Natural killer cell (primary cell): Measurements from ENCODE around the gene AS3MT. TPM values are rescaled to one million over a fixed set of nuclear protein-coding genes. Genes with fewer than 3 reads are reported as not detected.

Source experiments
- ATAC-seq, 3 donors: fragments of 150-1000 bp in 2 of 3; fragments of 200-7000 bp in 1 of 3; cut with Tn5 transposase; 1 replicate in 1 of 3; 2 replicates in 2 of 3; pipeline ENCODE4 v1.10.0; 2021; ENCODE audit warnings: mild to moderate bottlenecking in 2 of 3, moderate library complexity in 2 of 3
- DNase-seq, 2 donors: peaks; one replicate each; pipeline versions ENCODE4 v3.0.0 to v3.0.0-alpha.2; 2013 to 2021; ENCODE audit warnings: mixed read lengths in 1 of 2
- H3K27ac ChIP-seq: one replicate; pipeline ENCODE4 v1.5.1; 2013; ENCODE audit warnings: mild to moderate bottlenecking, low read length
- H3K27me3 ChIP-seq: one replicate; pipeline ENCODE4 v1.6.1; 2013; ENCODE audit warnings: low read length; ENCODE audit not compliant: control insufficient read depth, insufficient read depth
- H3K36me3 ChIP-seq: one replicate; pipeline ENCODE4 v1.6.1; 2013; ENCODE audit warnings: low read length; ENCODE audit not compliant: control insufficient read depth, insufficient read depth
- H3K4me1 ChIP-seq: one replicate; pipeline ENCODE4 v1.6.1; 2013; ENCODE audit warnings: low read length; ENCODE audit not compliant: control insufficient read depth, insufficient read depth
- H3K4me3 ChIP-seq: one replicate; pipeline ENCODE4 v1.5.1; 2013; ENCODE audit warnings: low read length
- H3K9me3 ChIP-seq: one replicate; pipeline ENCODE4 v1.6.1; 2013; ENCODE audit warnings: low read length; ENCODE audit not compliant: control insufficient read depth, insufficient read depth
- H3K27ac Mint-ChIP-seq, 2 donors: one replicate each; pipeline ENCODE4 v1.8.0; 2022; ENCODE audit warnings: mild to moderate bottlenecking in 2 of 2, mixed read lengths in 2 of 2, moderate library complexity in 1 of 2
- H3K27me3 Mint-ChIP-seq, 2 donors: one replicate each; pipeline ENCODE4 v1.8.0; 2022; ENCODE audit warnings: low read depth in 2 of 2, mixed read lengths in 2 of 2
- H3K36me3 Mint-ChIP-seq: one replicate; pipeline ENCODE4 v1.8.0; 2022; ENCODE audit warnings: mixed read lengths
- H3K4me1 Mint-ChIP-seq, 2 donors: one replicate each; pipeline ENCODE4 v1.8.0; 2022; ENCODE audit warnings: mixed read lengths in 2 of 2
- H3K4me3 Mint-ChIP-seq: one replicate; pipeline ENCODE4 v1.8.0; 2022; ENCODE audit warnings: mild to moderate bottlenecking, moderate library complexity, mixed read lengths
- H3K9me3 Mint-ChIP-seq, 2 donors: one replicate each; pipeline ENCODE4 v1.8.0; 2022; ENCODE audit warnings: mixed read lengths in 2 of 2
- CTCF ChIP-seq: fragments of 200-600 bp; IDR thresholded peaks from one replicate; pipeline ENCODE4 v1.8.0; 2022; ENCODE audit warnings: antibody characterized with exemption
- WGBS: methylation state at CpG from one replicate; pipeline ENCODE4 v1.1.7; 2013; ENCODE audit warnings: missing lambda C conversion rate; ENCODE audit not compliant: insufficient coverage; 5-methylcytosine and 5-hydroxymethylcytosine counted together
- intact Hi-C: fragments of 100-400 bp; cut with micrococcal nuclease; formaldehyde crosslinking; loops from one replicate; pipeline ENCODE4 v1.14.2; 2022
- total RNA-seq, 4 donors: library from RNA; stranded (reverse); fragments of 120-200 nt in 1 of 4; gene quantifications; one replicate each; pipeline versions ENCODE4 v1.2.3 to v1.2.4, GENCODE V29; 2013 to 2022

Gene AS3MT
- total RNA-seq, 3 donors from 2014 or later (not counting 1 experiment from before 2014, with no cell fraction given): 0.48 to 0.75 TPM; not detected in 1

GRCh38 chr10:102948176-102948575, 78.9 kb downstream of the AS3MT start:
- intact Hi-C loops: no loop called here
- H3K27ac Mint-ChIP-seq: no peak overlapping the region
- no peak overlapping the region for H3K27ac ChIP-seq

DNA sequence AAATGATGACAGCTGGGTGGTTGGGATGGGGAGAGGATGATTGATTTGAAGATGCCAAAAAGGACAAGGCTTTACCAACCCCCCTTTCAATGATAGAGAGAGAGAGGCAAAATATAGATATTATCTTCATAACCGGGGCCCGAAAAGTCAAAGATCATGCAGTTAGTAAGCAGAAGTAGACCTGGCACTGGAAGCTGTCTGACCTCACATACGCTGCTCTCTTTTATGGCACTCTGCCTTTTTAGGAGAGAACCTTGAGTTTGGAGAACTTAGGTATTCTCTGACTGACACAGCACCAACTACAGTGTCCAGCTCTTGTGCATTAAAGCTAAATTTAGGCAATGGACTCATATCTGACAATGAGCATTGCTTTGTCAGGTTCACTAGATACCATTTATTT, 79.5 kb downstream of the AS3MT start:
- no peak for DNase-seq
- intact Hi-C loops: no loop called here
- no peak overlapping the region for H3K4me3 Mint-ChIP-seq
- peaks cover 0 to 13% of the 10 kb centered on the region in 2 donors for H3K4me1 Mint-ChIP-seq
- TF ChIP-seq CTCF: no peak
- Histone ChIP-seq H3K36me3 (no peaks in the 10 kb centered on the region), H3K4me3 (no peak overlapping the region), H3K27me3 (no peaks in the 10 kb centered on the region), H3K27ac (no peak overlapping the region), H3K4me1 (no peaks in the 10 kb centered on the region), H3K9me3 (no peaks in the 10 kb centered on the region)
- ATAC-seq: no peak
- whole genome bisulfite sequencing: 90% methylated on average over 3 of the region's 3 CpGs
- H3K27me3 Mint-ChIP-seq: no peaks in the 10 kb centered on the region
- H3K27ac Mint-ChIP-seq: no peak overlapping the region
- H3K36me3 Mint-ChIP-seq: no peaks in the 10 kb centered on the region
- no peaks in the 10 kb centered on the region for H3K9me3 Mint-ChIP-seq

More at GRCh38 chr10:102948176-102948575, 78.9 kb downstream of the AS3MT start:
- DNase-seq (no peak), ATAC-seq (no peak)
- WGBS: 85% methylated on average over 4 of the region's 4 CpGs
- H3K27me3 Mint-ChIP-seq: no peaks in the 10 kb centered on the region
- Histone ChIP-seq H3K9me3 (no peaks in the 10 kb centered on the region), H3K27me3 (no peaks in the 10 kb centered on the region), H3K36me3 (no peaks in the 10 kb centered on the region), H3K4me1 (no peaks in the 10 kb centered on the region), H3K4me3 (no peak overlapping the region)
- no peaks in the 10 kb centered on the region for H3K9me3 Mint-ChIP-seq
- no peaks in the 10 kb centered on the region for H3K36me3 Mint-ChIP-seq
- H3K4me1 Mint-ChIP-seq: peaks cover 0 to 13% of the 10 kb centered on the region in 2 donors
- H3K4me3 Mint-ChIP-seq: no peak overlapping the region
- TF ChIP-seq CTCF: no peak

DNA sequence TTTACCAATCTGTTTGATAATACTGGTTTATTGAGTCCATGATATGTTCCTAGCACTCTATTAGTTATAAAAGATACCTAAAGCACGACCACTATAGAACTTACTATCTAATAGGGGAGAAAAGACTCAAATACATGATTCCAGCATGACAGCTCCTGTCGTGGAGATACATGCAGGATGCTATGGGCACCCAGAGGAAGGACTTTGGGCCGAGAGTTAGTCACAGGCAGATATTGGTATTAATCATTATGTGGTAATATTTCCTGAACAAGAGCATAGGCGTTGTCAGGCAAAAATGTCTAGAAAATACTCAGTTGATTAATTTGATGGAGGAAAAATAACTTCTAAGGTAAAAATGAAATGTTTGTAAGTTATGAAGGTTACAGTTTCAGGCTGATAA, 80.6 kb downstream of the AS3MT start:
- no peak for TF ChIP-seq CTCF
- H3K9me3 Mint-ChIP-seq: no peaks in the 10 kb centered on the region
- no peak overlapping the region for H3K27ac Mint-ChIP-seq
- intact Hi-C loops: no loop called here
- H3K9me3 ChIP-seq: no peaks in the 10 kb centered on the region
- no peaks in the 10 kb centered on the region for H3K36me3 Mint-ChIP-seq
- no peak overlapping the region for H3K27ac ChIP-seq
- no peaks in the 10 kb centered on the region for H3K4me1 ChIP-seq
- DNase-seq: no peak
- H3K27me3 Mint-ChIP-seq: no peaks in the 10 kb centered on the region
- no peak for ATAC-seq
- H3K36me3 ChIP-seq: no peaks in the 10 kb centered on the region
- WGBS: 70% methylated on average over 3 of the region's 4 CpGs
- H3K4me3 ChIP-seq: no peak overlapping the region
- H3K4me1 Mint-ChIP-seq: peaks cover 0 to 13% of the 10 kb centered on the region in 2 donors
- H3K4me3 Mint-ChIP-seq: no peak overlapping the region
- H3K27me3 ChIP-seq: no peaks in the 10 kb centered on the region

- H3K27me3 ChIP-seq: no peaks in the 10 kb centered on the region
- no peak overlapping the region for H3K27ac ChIP-seq
- Mint-ChIP-seq H3K9me3 (no peaks in the 10 kb centered on the region), H3K36me3 (no peaks in the 10 kb centered on the region), H3K27me3 (no peaks in the 10 kb centered on the region), H3K4me1 (peaks cover 0 to 6% of the 10 kb centered on the region in 2 donors), H3K27ac (no peak overlapping the region), H3K4me3 (no peak overlapping the region)
- no peak overlapping the region for H3K4me3 ChIP-seq
- intact Hi-C loops: no loop called here
- TF ChIP-seq CTCF: no peak
- H3K9me3 ChIP-seq: no peaks in the 10 kb centered on the region
- DNase-seq (no peak), ATAC-seq (no peak)
- H3K4me1 ChIP-seq: no peaks in the 10 kb centered on the region
- WGBS: 93% methylated on average over 3 of the region's 3 CpGs
- H3K36me3 ChIP-seq: no peaks in the 10 kb centered on the region
Observed at GRCh38 chr10:102951316-102951715, 82.0 kb downstream of the AS3MT start.
